Uterus (tissue), 4 donors: Measurements from ENCODE around the gene NHS. TPM values are rescaled to one million over a fixed set of nuclear protein-coding genes. Genes with fewer than 3 reads are reported as not detected.
"Not testable (repeated sequence)": the region's sequence is repeated elsewhere in the genome, so short reads cannot be mapped to it uniquely, and the experiment has no call there.

Experiments
- DNase-seq, 2 donors: peaks; one replicate each; pipeline ENCODE4 v3.0.0-alpha.2; 2019 to 2020
- H3K27ac ChIP-seq, 2 donors: fragments of 200-600 bp; sonication (generic); 1 replicate in 1 of 2; 2 replicates in 1 of 2; pipeline ENCODE4 v1.5.1; 2016 to 2018
- H3K27me3 ChIP-seq, 2 donors: fragments of 200-600 bp; sonication (generic); one replicate each; pipeline ENCODE4 v1.5.1; 2018 to 2019; ENCODE audit warnings: control low read depth in 1 of 2
- H3K36me3 ChIP-seq, 2 donors: fragments of 200-600 bp; sonication (generic); one replicate each; pipeline ENCODE4 v1.5.1; 2019; ENCODE audit warnings: control low read depth in 1 of 2
- H3K4me1 ChIP-seq, 2 donors: fragments of 200-600 bp; sonication (generic); one replicate each; pipeline ENCODE4 v1.5.1; 2018 to 2019; ENCODE audit warnings: control low read depth in 1 of 2
- H3K4me3 ChIP-seq, 2 donors: fragments of 200-600 bp; sonication (generic); 1 replicate in 1 of 2; 2 replicates in 1 of 2; pipeline ENCODE4 v1.5.1; 2018 to 2019; ENCODE audit warnings: mild to moderate bottlenecking in 1 of 2
- H3K9me3 ChIP-seq, 2 donors: fragments of 200-600 bp; sonication (generic); one replicate each; pipeline ENCODE4 v1.5.1; 2019; ENCODE audit warnings: control low read depth in 1 of 2
- POLR2A ChIP-seq, 2 donors: fragments of 450-650 bp; IDR thresholded peaks; one replicate each; pipeline ENCODE4 v1.6.1; 2016; ENCODE audit warnings: antibody characterized with exemption in 2 of 2, mild to moderate bottlenecking in 1 of 2, moderate library complexity in 1 of 2
- intact Hi-C: fragments of 100-400 bp; cut with DNase I; formaldehyde crosslinking; loops from one replicate; pipeline ENCODE4 v1.15.1; 2023; ENCODE audit warnings: low total_unique reads
- total RNA-seq, 4 donors: library from RNA; depleted of rRNA in 3 of 4; stranded (reverse); fragments of >200 nt in 3 of 4; gene quantifications; one replicate each; pipeline versions ENCODE4 v1.1.0 to v1.2.4, GENCODE V29; 2014 to 2023
- TF ChIP-seq, protein P1 (sequence below), 4 experiments: fragments of 200-600 bp in 2 of 4; fragments of 450-650 bp in 2 of 4; sonication (generic) in 2 of 4; IDR thresholded peaks; one replicate each; pipeline ENCODE4 v1.5.1; 2016 to 2019; ENCODE audit warnings: antibody characterized with exemption in 4 of 4, mild to moderate bottlenecking in 2 of 4, moderate library complexity in 1 of 4
- donor health status: DM: yes; HTN: yes; CAD: no.

NHS gene
- total RNA-seq, 4 donors from 2014 or later, result 3.5 to 14.3 (median 9.5) TPM

DNA sequence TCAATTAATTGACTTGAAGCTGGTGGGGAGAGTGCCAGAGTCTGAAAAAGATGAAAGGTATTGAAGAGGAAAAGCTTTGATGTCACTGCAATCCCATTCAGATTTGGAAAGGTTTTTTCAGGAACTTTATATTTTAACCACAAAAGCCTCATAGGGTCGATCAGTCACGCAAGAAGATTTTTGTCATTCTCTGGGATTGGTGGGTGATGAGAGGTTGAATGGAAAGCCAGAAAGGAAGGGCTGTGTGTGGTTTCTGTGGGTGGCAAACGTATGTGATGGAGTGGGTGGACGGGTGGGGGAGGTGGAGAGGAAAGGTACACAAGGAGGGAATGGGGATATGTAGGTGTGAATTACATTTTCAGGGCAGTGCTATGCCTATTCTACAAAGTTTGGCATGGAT lies 188.5 kb downstream of the NHS start:
- Histone ChIP-seq H3K4me3 (no peak overlapping the region), H3K9me3 (no peaks in the 10 kb centered on the region), H3K36me3 (no peaks in the 10 kb centered on the region), H3K4me1 (no peaks in the 10 kb centered on the region), H3K27me3 (no peaks in the 10 kb centered on the region), H3K27ac (no peak overlapping the region)
- no peak for DNase-seq
- intact Hi-C loops, result no loop called here
- TF ChIP-seq, protein P1, sequence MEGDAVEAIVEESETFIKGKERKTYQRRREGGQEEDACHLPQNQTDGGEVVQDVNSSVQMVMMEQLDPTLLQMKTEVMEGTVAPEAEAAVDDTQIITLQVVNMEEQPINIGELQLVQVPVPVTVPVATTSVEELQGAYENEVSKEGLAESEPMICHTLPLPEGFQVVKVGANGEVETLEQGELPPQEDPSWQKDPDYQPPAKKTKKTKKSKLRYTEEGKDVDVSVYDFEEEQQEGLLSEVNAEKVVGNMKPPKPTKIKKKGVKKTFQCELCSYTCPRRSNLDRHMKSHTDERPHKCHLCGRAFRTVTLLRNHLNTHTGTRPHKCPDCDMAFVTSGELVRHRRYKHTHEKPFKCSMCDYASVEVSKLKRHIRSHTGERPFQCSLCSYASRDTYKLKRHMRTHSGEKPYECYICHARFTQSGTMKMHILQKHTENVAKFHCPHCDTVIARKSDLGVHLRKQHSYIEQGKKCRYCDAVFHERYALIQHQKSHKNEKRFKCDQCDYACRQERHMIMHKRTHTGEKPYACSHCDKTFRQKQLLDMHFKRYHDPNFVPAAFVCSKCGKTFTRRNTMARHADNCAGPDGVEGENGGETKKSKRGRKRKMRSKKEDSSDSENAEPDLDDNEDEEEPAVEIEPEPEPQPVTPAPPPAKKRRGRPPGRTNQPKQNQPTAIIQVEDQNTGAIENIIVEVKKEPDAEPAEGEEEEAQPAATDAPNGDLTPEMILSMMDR (IDR thresholded peaks at IDR 0.05), result no peak
- no peak for TF ChIP-seq POLR2A (IDR thresholded peaks at IDR 0.05)

DNA sequence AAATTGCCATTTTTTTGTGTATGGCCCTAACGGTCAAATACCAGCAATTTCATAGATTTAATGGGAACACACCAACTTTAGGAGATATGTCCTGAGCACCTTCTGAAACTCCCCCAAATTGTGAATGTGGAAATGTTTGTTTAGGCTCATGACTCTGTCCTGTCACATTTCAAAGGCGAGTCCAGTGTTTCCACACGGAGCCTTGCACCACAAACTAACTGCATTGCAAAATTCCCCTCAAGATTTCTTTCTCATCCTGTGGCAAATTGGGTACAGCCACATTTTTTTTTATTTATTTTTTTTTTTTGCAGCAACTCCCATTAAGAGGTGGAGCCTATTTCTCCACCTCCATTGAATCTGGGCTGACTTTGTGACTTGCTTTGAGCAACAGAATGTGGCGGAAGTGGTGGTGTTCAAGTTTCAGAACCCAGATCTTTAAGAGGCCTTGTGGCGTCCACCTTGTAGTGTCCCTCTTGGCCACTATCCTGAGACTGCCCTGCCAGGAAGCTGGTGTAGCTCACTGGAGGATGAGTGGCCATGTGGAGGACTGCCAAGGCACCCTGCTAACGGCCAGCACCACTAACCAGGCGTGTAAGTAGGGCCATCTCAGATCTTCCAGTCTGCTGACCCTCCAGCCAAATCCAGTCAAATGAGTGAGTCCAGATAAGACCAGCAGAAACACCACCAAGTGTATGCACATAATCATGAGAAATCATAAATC lies 189.8 kb downstream of the NHS start:
- Histone ChIP-seq H3K27me3 (no peaks in the 10 kb centered on the region), H3K4me1 (no peaks in the 10 kb centered on the region), H3K4me3 (no peak overlapping the region), H3K27ac (no peak overlapping the region), H3K9me3 (no peaks in the 10 kb centered on the region), H3K36me3 (no peaks in the 10 kb centered on the region)
- no peak for DNase-seq
- TF ChIP-seq POLR2A (IDR thresholded peaks at IDR 0.05), result no peak
- TF ChIP-seq, protein P1 (IDR thresholded peaks at IDR 0.05), result no peak
- intact Hi-C loops, result no loop called here

DNA sequence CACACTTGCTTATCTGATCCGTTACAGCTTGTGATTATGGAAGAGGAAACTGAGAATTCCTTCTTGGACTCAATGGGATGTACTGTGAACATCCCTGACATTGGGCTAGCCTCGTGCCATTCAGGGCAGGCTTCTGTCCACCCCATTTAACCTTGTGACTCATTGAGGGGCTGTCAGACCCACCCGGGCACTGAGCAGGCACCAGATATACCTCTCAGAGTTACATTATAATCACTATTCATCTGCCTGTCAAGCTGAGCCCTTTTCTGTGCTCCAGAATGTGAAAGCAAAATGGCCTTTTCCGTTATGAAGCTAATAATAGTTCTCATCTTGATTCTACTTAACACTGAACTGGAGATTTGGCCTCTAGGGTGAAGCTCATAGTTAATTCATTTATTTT lies 191.7 kb downstream of the NHS start:
- TF ChIP-seq, protein P1 (IDR thresholded peaks at IDR 0.05), result no peak
- no peak for TF ChIP-seq POLR2A (IDR thresholded peaks at IDR 0.05)
- Histone ChIP-seq H3K27me3 (no peaks in the 10 kb centered on the region), H3K4me1 (no peaks in the 10 kb centered on the region), H3K27ac (peak overlapping the region; percentile 50 to 65), H3K36me3 (no peaks in the 10 kb centered on the region), H3K9me3 (no peaks in the 10 kb centered on the region), H3K4me3 (no peak overlapping the region)
- intact Hi-C loops, result no loop called here
- DNase-seq, result no peak

DNA sequence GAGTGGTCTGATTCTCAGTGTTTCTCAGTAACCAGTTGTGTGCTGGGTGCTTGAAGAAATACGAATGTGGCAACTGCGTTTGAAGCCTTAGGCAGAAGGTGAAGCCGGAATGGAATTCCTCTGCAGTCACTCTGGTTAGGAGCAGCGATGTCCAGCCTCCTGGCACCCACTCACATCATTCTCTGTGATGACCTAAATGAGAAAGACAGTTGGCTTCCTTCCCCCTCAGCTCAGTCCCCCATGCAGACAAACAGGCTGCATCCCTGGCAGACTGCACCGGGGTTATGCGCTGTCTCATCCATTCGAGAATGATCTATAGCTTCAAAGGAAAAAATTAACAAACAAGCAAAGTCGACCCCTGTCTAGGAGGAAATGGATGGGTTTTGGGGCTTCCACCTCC lies 192.2 kb downstream of the NHS start:
- no peaks in the 10 kb centered on the region for H3K27me3 ChIP-seq
- TF ChIP-seq POLR2A (IDR thresholded peaks at IDR 0.05), result no peak
- TF ChIP-seq, protein P1 (IDR thresholded peaks at IDR 0.05), result no peak
- no peak for DNase-seq
- no peaks in the 10 kb centered on the region for H3K36me3 ChIP-seq
- intact Hi-C loops, result no loop called here
- H3K9me3 ChIP-seq, result no peaks in the 10 kb centered on the region
- H3K4me1 ChIP-seq, result no peaks in the 10 kb centered on the region
- H3K27ac ChIP-seq, result peak overlapping the region; percentile 50 to 65
- H3K4me3 ChIP-seq, result no peak overlapping the region

DNA sequence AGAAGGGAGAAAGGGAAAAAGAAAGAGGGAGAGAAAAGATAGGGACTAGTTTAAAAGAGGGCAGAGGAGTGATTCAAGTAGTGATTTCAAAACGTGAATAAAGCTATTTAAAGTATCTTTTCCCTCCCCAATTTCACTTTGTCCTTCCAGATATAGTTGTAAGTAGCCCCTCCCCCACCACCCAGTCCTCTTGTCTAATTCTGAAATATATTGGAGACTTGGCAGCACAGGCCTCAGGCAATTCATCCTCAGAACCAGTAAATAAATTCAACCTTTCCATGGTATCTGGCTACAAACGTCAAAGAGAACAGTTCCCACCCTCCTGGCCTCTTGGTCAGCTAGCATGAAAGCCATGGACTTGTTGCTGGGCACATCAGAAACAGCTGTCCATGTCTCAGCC lies 192.8 kb downstream of the NHS start:
- Histone ChIP-seq H3K36me3 (no peaks in the 10 kb centered on the region), H3K27ac (peak overlapping the region; percentile 50 to 65), H3K4me3 (no peak overlapping the region), H3K9me3 (no peaks in the 10 kb centered on the region), H3K27me3 (no peaks in the 10 kb centered on the region), H3K4me1 (no peaks in the 10 kb centered on the region)
- intact Hi-C loops, result no loop called here
- DNase-seq, result peak in 1 of 2 donors; percentile 51
- TF ChIP-seq POLR2A (IDR thresholded peaks at IDR 0.05), result no peak
- TF ChIP-seq, protein P1 (IDR thresholded peaks at IDR 0.05), result no peak

DNA sequence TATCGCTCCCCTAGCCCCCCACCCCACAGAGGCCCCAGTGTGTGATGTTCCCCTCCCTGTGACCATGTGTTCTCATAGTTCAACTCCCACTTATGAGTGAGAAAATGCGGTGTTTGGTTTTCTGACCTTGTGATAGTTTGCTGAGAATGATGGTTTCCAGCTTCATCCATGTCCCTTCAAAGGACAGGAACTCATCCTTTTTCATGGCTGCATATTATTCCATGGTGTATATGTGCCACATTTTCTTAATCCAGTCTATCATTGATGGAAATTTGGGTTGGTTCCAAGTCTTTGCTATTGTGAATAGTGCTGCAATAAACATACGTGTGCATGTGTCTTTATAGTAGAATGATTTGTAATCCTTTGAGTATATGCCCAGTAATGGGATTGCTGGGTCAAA lies 193.8 kb downstream of the NHS start:
- H3K9me3 ChIP-seq, H3K27me3 ChIP-seq, H3K4me3 ChIP-seq, H3K4me1 ChIP-seq, DNase-seq, H3K36me3 ChIP-seq, intact Hi-C loops, H3K27ac ChIP-seq: not testable (repeated sequence)
